Thyroid gland (tissue), 4 donors: ENCODE results near the gene NCMAP.

Source experiments
- POLR2A ChIP-seq, 2 donors: fragments of 450-650 bp; IDR thresholded peaks; one replicate each; pipeline ENCODE4 v1.6.1; 2017; ENCODE audit warnings: antibody characterized with exemption in 2 of 2, mild to moderate bottlenecking in 2 of 2, moderate library complexity in 1 of 2
- TF ChIP-seq, protein P1 (sequence below), 6 experiments: fragments of 200-600 bp in 3 of 6; fragments of 450-650 bp in 3 of 6; sonication (generic) in 3 of 6; IDR thresholded peaks; one replicate each; pipeline ENCODE4 v1.5.1; 2016 to 2019; ENCODE audit warnings: antibody characterized with exemption in 6 of 6, mild to moderate bottlenecking in 2 of 6, inconsistent platforms in 1 of 6, moderate library complexity in 1 of 6

DNA sequence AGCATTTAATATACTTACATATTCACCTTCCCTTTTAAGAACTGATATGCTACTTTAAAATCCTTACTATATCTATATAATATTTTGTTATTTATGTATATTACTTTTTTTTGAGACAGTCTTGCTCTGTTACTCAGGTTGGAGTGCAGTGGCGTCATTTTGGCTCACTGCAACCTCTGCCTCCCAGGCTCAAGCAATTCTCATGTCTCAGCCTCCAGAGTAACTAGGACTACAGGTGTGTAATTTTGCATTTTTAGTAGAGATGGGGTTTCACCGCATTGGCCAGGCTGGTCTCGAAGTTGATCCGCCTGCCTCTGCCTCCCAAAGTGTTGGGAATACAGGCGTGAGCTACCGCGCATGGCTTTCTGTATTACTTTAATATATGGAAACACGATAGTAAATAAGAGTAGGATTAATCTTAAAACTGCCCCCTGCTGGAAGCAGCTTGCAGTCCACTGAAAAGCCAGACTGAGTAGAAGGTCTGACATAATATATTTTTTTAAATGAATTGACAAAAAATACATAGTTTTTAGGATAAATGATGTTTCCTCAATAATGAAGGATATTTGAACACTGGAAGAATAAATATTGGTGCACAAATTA lies 28.8 kb upstream of the NCMAP start:
- TF ChIP-seq, protein P1, sequence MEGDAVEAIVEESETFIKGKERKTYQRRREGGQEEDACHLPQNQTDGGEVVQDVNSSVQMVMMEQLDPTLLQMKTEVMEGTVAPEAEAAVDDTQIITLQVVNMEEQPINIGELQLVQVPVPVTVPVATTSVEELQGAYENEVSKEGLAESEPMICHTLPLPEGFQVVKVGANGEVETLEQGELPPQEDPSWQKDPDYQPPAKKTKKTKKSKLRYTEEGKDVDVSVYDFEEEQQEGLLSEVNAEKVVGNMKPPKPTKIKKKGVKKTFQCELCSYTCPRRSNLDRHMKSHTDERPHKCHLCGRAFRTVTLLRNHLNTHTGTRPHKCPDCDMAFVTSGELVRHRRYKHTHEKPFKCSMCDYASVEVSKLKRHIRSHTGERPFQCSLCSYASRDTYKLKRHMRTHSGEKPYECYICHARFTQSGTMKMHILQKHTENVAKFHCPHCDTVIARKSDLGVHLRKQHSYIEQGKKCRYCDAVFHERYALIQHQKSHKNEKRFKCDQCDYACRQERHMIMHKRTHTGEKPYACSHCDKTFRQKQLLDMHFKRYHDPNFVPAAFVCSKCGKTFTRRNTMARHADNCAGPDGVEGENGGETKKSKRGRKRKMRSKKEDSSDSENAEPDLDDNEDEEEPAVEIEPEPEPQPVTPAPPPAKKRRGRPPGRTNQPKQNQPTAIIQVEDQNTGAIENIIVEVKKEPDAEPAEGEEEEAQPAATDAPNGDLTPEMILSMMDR (IDR thresholded peaks at IDR 0.05), result peak in 4 of 6 experiments; percentile 18 to 49 (median 24)
- TF ChIP-seq POLR2A (IDR thresholded peaks at IDR 0.05), result no peak
